ENCODE results near the gene SOHLH1. TPM values are rescaled to one million over a fixed set of nuclear protein-coding genes. Genes with fewer than 3 reads are reported as not detected.

Gene SOHLH1
- total RNA-seq, 1 donor from 2014 or later, result not detected

DNA sequence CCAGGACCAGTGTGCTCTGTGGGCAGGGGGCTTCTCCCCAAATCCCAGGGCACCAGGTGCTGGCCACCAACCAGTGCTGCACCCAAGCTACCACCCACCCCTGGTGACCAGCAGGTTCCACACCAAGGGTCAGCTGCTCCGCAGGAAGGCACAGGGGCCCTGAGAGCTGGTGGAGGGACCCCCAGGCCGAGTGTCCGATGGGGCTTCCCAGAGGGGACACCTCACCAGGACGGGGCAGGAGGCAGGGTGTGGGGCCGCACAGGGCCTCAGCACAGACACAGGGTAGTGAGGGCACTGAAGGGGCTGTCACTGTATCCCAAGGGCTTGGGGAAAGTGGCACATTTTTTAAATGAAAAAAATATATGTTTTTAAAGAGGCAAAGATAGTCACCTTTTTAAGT is 18.1 kb downstream of the SOHLH1 start:
- Histone ChIP-seq H4K20me1 (ENCODE audit: low read depth) (no peaks in the 10 kb centered on the region), H3K4me1 (no peaks in the 10 kb centered on the region), H3F3A (ENCODE audit: low read depth) (no peaks in the 10 kb centered on the region), H2AFZ (replicated peaks) (no peak overlapping the region), H3K36me3 (no peaks in the 10 kb centered on the region), H3K9me3 (ENCODE audit: low read depth) (no peaks in the 10 kb centered on the region), H3K4me3 (no peak overlapping the region), H3K79me2 (ENCODE audit: low read depth) (no peaks in the 10 kb centered on the region), H3K27ac (no peak overlapping the region), H3K27me3 (no peaks in the 10 kb centered on the region), H3K9ac (no peak overlapping the region), H3K4me2 (no peak overlapping the region)
- no peak overlapping the region for H3K27ac Mint-ChIP-seq
- peaks cover 2% of the 10 kb centered on the region for H3K9me3 Mint-ChIP-seq
- H3K36me3 Mint-ChIP-seq, result no peaks in the 10 kb centered on the region
- no peak overlapping the region for H3K4me3 Mint-ChIP-seq
- no peak for DNase-seq (ENCODE audit: low spot score)
- H3K4me1 Mint-ChIP-seq, result no peaks in the 10 kb centered on the region
- TF ChIP-seq CTCF (IDR thresholded peaks at IDR 0.05) (no peak), EZH2phosphoT487 (IDR thresholded peaks at IDR 0.05) (no peak), EZH2 (IDR thresholded peaks at IDR 0.05) (no peak)
- H3K27me3 Mint-ChIP-seq (ENCODE audit: insufficient read depth, low read depth), result peaks cover 2% of the 10 kb centered on the region

DNA sequence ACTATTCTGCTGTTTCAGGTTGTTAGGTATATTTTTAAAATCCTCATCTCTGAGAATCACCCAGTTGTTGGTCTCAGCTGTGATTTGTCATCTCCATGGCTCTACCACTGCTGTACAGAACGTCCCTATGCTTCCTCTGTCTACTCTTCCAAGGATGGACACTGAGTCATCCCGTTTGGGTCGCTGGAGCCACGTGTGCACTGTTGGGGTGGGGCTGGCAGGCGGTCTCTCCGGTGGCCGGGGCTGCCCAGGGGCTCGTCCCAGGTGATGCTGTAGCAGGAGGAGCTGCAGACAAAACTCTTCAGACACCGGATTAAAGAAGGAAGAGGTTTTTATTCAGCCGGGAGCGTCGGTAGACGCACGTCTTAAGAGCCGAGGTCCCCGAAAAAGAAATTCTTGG is 19.2 kb downstream of the SOHLH1 start:
- Histone ChIP-seq H2AFZ (replicated peaks) (no peak overlapping the region), H3K4me3 (no peak overlapping the region), H3K4me2 (no peak overlapping the region), H3K9me3 (ENCODE audit: low read depth) (no peaks in the 10 kb centered on the region), H3K9ac (no peak overlapping the region), H3K27me3 (no peaks in the 10 kb centered on the region), H4K20me1 (ENCODE audit: low read depth) (no peaks in the 10 kb centered on the region), H3F3A (ENCODE audit: low read depth) (no peaks in the 10 kb centered on the region), H3K36me3 (no peaks in the 10 kb centered on the region), H3K79me2 (ENCODE audit: low read depth) (no peaks in the 10 kb centered on the region), H3K27ac (no peak overlapping the region), H3K4me1 (no peaks in the 10 kb centered on the region)
- peaks cover 2% of the 10 kb centered on the region for H3K27me3 Mint-ChIP-seq (ENCODE audit: insufficient read depth, low read depth)
- H3K4me1 Mint-ChIP-seq, result no peaks in the 10 kb centered on the region
- no peak overlapping the region for H3K27ac Mint-ChIP-seq
- no peak for DNase-seq (ENCODE audit: low spot score)
- no peak overlapping the region for H3K4me3 Mint-ChIP-seq
- TF ChIP-seq CTCF (IDR thresholded peaks at IDR 0.05), result no peak
- no peak for TF ChIP-seq EZH2phosphoT487 (IDR thresholded peaks at IDR 0.05)
- TF ChIP-seq EZH2 (IDR thresholded peaks at IDR 0.05), result no peak
- no peaks in the 10 kb centered on the region for H3K36me3 Mint-ChIP-seq
- H3K9me3 Mint-ChIP-seq, result peaks cover 2% of the 10 kb centered on the region

DNA sequence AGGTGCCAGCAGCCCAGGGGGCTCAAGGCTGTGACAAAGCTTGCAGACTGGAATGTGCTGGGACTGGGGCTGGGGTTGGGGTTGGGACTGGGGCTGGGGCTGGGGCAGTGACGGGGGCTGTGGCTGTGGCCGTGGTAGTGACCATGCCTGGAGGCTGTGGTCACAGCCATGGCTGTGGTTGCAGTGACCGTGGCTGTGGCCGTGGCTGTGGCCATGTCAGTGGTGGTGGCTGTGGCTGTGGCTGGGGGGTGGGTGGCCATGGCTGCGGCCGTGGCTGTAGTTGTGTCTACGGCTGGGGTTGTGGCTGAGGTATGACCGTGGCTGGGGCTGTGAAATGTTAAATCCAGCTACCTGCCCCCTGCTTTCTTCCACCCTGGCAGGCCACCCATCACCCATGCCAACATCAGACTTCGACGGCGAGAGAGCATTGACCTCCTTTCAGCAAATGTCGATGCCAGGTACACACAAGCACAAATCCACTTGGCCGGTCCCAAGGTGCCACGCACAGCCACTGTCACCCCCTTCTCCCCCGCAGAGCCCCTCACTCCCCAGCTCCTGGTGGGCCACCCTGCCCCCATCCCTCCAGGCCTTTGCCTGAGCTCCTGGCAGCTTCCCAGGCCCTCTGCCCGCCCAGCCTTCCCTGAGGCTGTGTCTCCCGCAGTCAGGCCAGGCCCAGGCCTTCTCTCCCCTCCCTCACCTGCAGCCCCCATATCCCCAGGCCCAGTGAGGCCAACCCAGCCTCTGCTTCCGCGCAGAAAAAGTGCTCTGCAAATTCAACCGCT is 20.9 kb downstream of the SOHLH1 start:
- DNase-seq (ENCODE audit: low spot score), result no peak

More for the DNA sequence above, 20.9 kb downstream of the SOHLH1 start:
- Histone ChIP-seq H3K27me3 (no peaks in the 10 kb centered on the region), H3K4me1 (no peaks in the 10 kb centered on the region), H2AFZ (replicated peaks) (no peak overlapping the region), H3K27ac (no peak overlapping the region), H4K20me1 (ENCODE audit: low read depth) (no peaks in the 10 kb centered on the region), H3K9me3 (ENCODE audit: low read depth) (no peaks in the 10 kb centered on the region), H3F3A (ENCODE audit: low read depth) (no peaks in the 10 kb centered on the region), H3K79me2 (ENCODE audit: low read depth) (no peaks in the 10 kb centered on the region), H3K4me2 (no peak overlapping the region), H3K36me3 (no peaks in the 10 kb centered on the region), H3K4me3 (no peak overlapping the region), H3K9ac (no peak overlapping the region)
- Mint-ChIP-seq H3K9me3 (peaks cover 2% of the 10 kb centered on the region), H3K4me3 (no peak overlapping the region), H3K27ac (no peak overlapping the region), H3K36me3 (no peaks in the 10 kb centered on the region), H3K27me3 (ENCODE audit: insufficient read depth, low read depth) (peaks cover 2% of the 10 kb centered on the region), H3K4me1 (no peaks in the 10 kb centered on the region)
- TF ChIP-seq EZH2phosphoT487 (IDR thresholded peaks at IDR 0.05) (no peak), CTCF (IDR thresholded peaks at IDR 0.05) (no peak), EZH2 (IDR thresholded peaks at IDR 0.05) (no peak)
